ENCODE data around the gene MSANTD2. TPM values are rescaled to one million over a fixed set of nuclear protein-coding genes. Genes with fewer than 3 reads are reported as not detected.
A peak's percentile ranks its signal among the peaks of the same experiment; 100 is the strongest.

Gene MSANTD2
- polyA plus RNA-seq, 3 donors: 23.3 to 43.6 (median 38.9) TPM

- no peak for DNase-seq
Measured at GRCh38 chr11:124738713-124739478, 61.3 kb downstream of the MSANTD2 start.

- DNase-seq: no peak
Measured at GRCh38 chr11:124737638-124738305, 62.4 kb downstream of the MSANTD2 start.

GRCh38 chr11:124736736-124737135 is 63.5 kb downstream of the MSANTD2 start:
- DNase-seq: no peak

- DNase-seq: no peak
Measured at GRCh38 chr11:124732230-124732629, 68.0 kb downstream of the MSANTD2 start.

- no peak for DNase-seq
Measured at GRCh38 chr11:124729571-124729970, 70.6 kb downstream of the MSANTD2 start.

- no peak for DNase-seq
Measured at GRCh38 chr11:124728134-124728533, 72.1 kb downstream of the MSANTD2 start.

- DNase-seq: no peak
Measured at GRCh38 chr11:124727474-124727873, 72.7 kb downstream of the MSANTD2 start.

GRCh38 chr11:124725719-124726105 is 74.5 kb downstream of the MSANTD2 start:
- DNase-seq: no peak

GRCh38 chr11:124724979-124725718 is 75.1 kb downstream of the MSANTD2 start:
- DNase-seq: no peak

GRCh38 chr11:124722176-124722575 is 78.0 kb downstream of the MSANTD2 start:
- no peak for DNase-seq

GRCh38 chr11:124719534-124719933 is 80.7 kb downstream of the MSANTD2 start:
- no peak for DNase-seq

GRCh38 chr11:124718801-124719200 is 81.4 kb downstream of the MSANTD2 start:
- DNase-seq: no peak

GRCh38 chr11:124717786-124718651 is 82.2 kb downstream of the MSANTD2 start:
- DNase-seq: peak; percentile 27

GRCh38 chr11:124717421-124717785 is 82.8 kb downstream of the MSANTD2 start:
- DNase-seq: no peak

- DNase-seq: no peak
Measured at GRCh38 chr11:124716591-124716990, 83.6 kb downstream of the MSANTD2 start.

Other genes with a start within 250 kb of the MSANTD2 start
- gene OR8A1, start 230.4 kb downstream of the MSANTD2 start, polyA plus RNA-seq (ENCODE audit: insufficient read length in 3 of 3): under 1 TPM in 1 of 3 donors, not detected in 2; 0.04 TPM
- not detected for gene PANX3, start 189.0 kb downstream of the MSANTD2 start, polyA plus RNA-seq (ENCODE audit: insufficient read length in 3 of 3)
- gene TBRG1, start 177.5 kb downstream of the MSANTD2 start, polyA plus RNA-seq (ENCODE audit: insufficient read length in 3 of 3): 10 to 100 TPM; 23.0 to 41.9 (median 40.3) TPM
- 10 to 100 TPM; 26.3 to 35.9 (median 31.9) TPM for gene SIAE, start 126.7 kb downstream of the MSANTD2 start, polyA plus RNA-seq (ENCODE audit: insufficient read length in 3 of 3)
- 10 to 100 TPM; 18.8 to 26.0 (median 20.6) TPM for gene SPA17, start 126.5 kb downstream of the MSANTD2 start, polyA plus RNA-seq (ENCODE audit: insufficient read length in 3 of 3)
- 10 to 100 TPM; 17.8 to 27.5 (median 19.6) TPM for gene NRGN, start 60.5 kb downstream of the MSANTD2 start, polyA plus RNA-seq (ENCODE audit: insufficient read length in 3 of 3)
- gene VSIG2, start 48.2 kb downstream of the MSANTD2 start, polyA plus RNA-seq (ENCODE audit: insufficient read length in 3 of 3): 10 to 100 TPM in 1 of 3 donors, 1 to 10 TPM in 2; 9.2 to 10.1 (median 9.3) TPM
- 10 to 100 TPM; 59.4 to 78.9 (median 69.4) TPM for gene ESAM, start 38.1 kb downstream of the MSANTD2 start, polyA plus RNA-seq (ENCODE audit: insufficient read length in 3 of 3)
- gene ROBO3, start 65.0 kb upstream of the MSANTD2 start, polyA plus RNA-seq (ENCODE audit: insufficient read length in 3 of 3): 10 to 100 TPM; 25.0 to 30.2 (median 29.9) TPM
- gene ROBO4, start 97.5 kb upstream of the MSANTD2 start, polyA plus RNA-seq (ENCODE audit: insufficient read length in 3 of 3): 10 to 100 TPM; 19.3 to 26.4 (median 24.8) TPM
- gene HEPN1, start 118.8 kb upstream of the MSANTD2 start, polyA plus RNA-seq (ENCODE audit: insufficient read length in 3 of 3): 1 to 10 TPM; 1.3 to 2.2 (median 1.8) TPM
- gene HEPACAM, start 135.6 kb upstream of the MSANTD2 start, polyA plus RNA-seq (ENCODE audit: insufficient read length in 3 of 3): 1 to 10 TPM; 2.3 to 3.8 (median 3.4) TPM
- 1 to 10 TPM; 3.8 to 4.0 (median 3.9) TPM for gene CCDC15, start 153.8 kb upstream of the MSANTD2 start, polyA plus RNA-seq (ENCODE audit: insufficient read length in 3 of 3)

Data from renal pelvis (tissue), 4 donors.